Stimulated activated naive CD8-positive, alpha-beta T cell treated with anti-CD3 and anti-CD28 coated beads, Interleukin-15, Interleukin-2, amounts not matched to agents 100 ng/mL and 50 ng/mL, for 24 hours (primary cell): Measurements from ENCODE around the gene PON1.

Experiments used
- H3K27ac Mint-ChIP-seq: one replicate; pipeline ENCODE4 v1.8.0; 2021; ENCODE audit warnings: mild to moderate bottlenecking, mixed read lengths
- H3K27me3 Mint-ChIP-seq: one replicate; pipeline ENCODE4 v1.8.0; 2021; ENCODE audit warnings: mixed read lengths
- H3K36me3 Mint-ChIP-seq: one replicate; pipeline ENCODE4 v1.8.0; 2021; ENCODE audit warnings: low read depth, mixed read lengths
- H3K4me1 Mint-ChIP-seq: one replicate; pipeline ENCODE4 v1.8.0; 2021; ENCODE audit warnings: low read depth, mixed read lengths
- H3K4me3 Mint-ChIP-seq: one replicate; pipeline ENCODE4 v1.8.0; 2021; ENCODE audit warnings: mild to moderate bottlenecking, mixed read lengths
- H3K9me3 Mint-ChIP-seq: one replicate; pipeline ENCODE4 v1.8.0; 2021; ENCODE audit warnings: mixed read lengths

The PON1 gene

DNA sequence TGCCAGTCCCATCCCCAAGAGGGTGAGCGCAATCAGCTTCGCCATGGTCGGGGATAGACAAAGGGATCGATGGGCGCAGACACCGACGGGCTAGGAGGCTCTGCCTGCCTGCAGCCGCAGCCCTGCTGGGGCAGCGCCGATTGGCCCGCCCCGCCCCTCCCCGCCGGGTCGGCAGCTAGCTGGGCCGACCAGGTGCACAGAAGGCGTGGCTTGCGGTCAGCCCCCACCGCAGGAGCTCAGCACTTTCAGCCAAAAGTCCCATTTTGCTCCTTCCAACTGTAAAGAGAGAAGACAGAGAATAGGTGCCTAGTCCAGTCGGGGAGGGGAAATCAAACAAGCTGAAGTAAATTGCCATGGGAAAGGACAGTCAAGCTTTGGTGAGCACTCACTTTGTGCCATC is at the start of gene PON1:
Gene PON1 (minus strand): TSS at position 102 of the 400 bp plus-strand sequence. CDS start 57 bp downstream, at position 45.
- H3K9me3 Mint-ChIP-seq: no peaks in the 10 kb centered on the region
- H3K27ac Mint-ChIP-seq: no peak within 1 kb of the TSS
- H3K4me1 Mint-ChIP-seq: no peaks in the 10 kb centered on the region
- H3K4me3 Mint-ChIP-seq: no peak within 1 kb of the TSS
- H3K27me3 Mint-ChIP-seq: peaks cover 17% of the 10 kb centered on the region
- no peaks in the 10 kb centered on the region for H3K36me3 Mint-ChIP-seq

DNA sequence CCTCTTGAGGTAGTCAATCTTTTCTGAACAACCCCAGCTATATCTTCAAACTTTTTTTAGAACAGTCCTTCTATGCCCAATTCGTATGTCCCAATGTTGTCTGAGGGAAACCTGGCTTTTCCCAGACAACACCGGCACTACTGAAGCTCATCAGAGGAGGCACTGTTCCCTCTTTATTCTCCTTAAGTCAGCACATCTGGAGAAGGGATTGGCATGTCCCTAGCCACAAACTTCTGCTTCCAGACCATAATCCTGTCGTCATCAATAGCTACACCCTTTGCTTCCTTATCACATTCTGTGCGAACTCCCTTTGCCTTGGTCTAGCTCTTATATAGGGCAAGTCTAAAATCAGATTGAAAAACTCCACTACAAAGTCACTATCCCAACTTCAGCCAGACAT is 49.0 kb upstream of the PON1 start:
- Mint-ChIP-seq H3K27me3 (peaks cover 10% of the 10 kb centered on the region), H3K9me3 (peaks cover 4% of the 10 kb centered on the region), H3K4me1 (no peaks in the 10 kb centered on the region), H3K4me3 (no peak overlapping the region), H3K27ac (no peak overlapping the region), H3K36me3 (no peaks in the 10 kb centered on the region)

- no peaks in the 10 kb centered on the region for H3K9me3 Mint-ChIP-seq
- no peak overlapping the region for H3K27ac Mint-ChIP-seq
- H3K4me1 Mint-ChIP-seq: no peaks in the 10 kb centered on the region
- H3K36me3 Mint-ChIP-seq: no peaks in the 10 kb centered on the region
- peaks cover 3% of the 10 kb centered on the region for H3K27me3 Mint-ChIP-seq
- no peak overlapping the region for H3K4me3 Mint-ChIP-seq
Observed at GRCh38 chr7:95368235-95368634, 43.9 kb upstream of the PON1 start.

DNA sequence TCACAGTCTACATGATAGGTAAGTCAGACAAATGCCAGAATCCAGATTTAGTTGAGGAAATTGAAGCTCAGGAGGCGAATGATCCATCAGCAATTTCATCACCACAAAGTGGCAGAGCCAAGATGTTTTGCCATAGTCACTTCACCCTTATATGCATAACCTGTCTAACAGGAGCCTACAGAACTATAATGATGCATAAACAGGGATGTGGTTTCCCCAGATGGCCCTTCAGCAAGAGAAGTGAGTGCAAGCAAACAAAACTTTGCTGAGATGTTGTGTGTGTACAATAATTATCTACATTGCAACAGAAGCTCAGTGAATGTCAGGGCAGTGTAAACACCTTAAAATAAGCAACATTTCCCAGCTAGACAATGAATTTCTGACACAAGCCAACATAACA is 43.3 kb upstream of the PON1 start:
- Mint-ChIP-seq H3K4me1 (no peaks in the 10 kb centered on the region), H3K36me3 (no peaks in the 10 kb centered on the region), H3K4me3 (no peak overlapping the region), H3K9me3 (no peaks in the 10 kb centered on the region), H3K27me3 (peaks cover 5% of the 10 kb centered on the region), H3K27ac (no peak overlapping the region)

DNA sequence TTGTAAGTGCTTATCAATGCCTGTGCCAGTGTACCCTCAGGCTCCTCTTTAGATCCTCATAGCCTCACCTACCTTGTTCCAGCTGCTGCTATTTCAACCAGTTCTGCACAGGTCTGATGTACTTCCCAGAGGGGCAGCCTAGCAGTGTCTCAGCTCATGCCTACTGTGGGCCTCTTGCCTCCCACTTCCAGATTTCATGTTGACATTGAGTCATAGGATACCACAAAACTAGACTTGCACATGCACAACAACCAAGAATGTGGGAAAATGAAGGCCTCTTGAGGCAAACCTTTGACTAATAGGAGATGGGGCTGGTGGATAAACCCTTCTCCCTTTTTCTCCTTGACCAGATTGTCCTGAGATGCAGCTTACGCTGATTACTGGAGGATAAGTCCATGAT is 40.8 kb upstream of the PON1 start:
- no peak overlapping the region for H3K4me3 Mint-ChIP-seq
- peaks cover 8% of the 10 kb centered on the region for H3K27me3 Mint-ChIP-seq
- no peaks in the 10 kb centered on the region for H3K4me1 Mint-ChIP-seq
- no peaks in the 10 kb centered on the region for H3K36me3 Mint-ChIP-seq
- no peak overlapping the region for H3K27ac Mint-ChIP-seq
- H3K9me3 Mint-ChIP-seq: no peaks in the 10 kb centered on the region

DNA sequence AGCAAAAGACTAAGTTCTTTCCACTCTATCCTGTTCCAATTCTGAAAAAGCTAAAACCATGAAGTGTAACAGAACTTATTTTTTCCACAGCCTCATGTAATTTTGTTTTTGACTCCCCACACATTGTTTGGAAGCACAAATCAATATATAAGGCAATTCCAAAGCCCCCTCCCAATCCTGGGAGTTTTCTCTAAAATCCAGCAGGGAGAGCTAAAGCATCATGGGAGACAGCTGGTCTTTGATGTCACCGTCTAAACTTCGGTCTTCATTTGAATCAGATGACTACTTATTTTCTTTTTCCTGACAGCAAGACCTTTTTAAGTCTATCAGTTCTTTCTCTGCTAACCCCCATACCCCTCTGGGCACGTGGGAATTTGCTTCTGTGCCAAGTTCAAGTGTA is 33.3 kb upstream of the PON1 start:
- Mint-ChIP-seq H3K9me3 (no peaks in the 10 kb centered on the region), H3K4me3 (no peak overlapping the region), H3K27ac (no peak overlapping the region), H3K36me3 (no peaks in the 10 kb centered on the region), H3K4me1 (no peaks in the 10 kb centered on the region), H3K27me3 (peaks cover 3% of the 10 kb centered on the region)

DNA sequence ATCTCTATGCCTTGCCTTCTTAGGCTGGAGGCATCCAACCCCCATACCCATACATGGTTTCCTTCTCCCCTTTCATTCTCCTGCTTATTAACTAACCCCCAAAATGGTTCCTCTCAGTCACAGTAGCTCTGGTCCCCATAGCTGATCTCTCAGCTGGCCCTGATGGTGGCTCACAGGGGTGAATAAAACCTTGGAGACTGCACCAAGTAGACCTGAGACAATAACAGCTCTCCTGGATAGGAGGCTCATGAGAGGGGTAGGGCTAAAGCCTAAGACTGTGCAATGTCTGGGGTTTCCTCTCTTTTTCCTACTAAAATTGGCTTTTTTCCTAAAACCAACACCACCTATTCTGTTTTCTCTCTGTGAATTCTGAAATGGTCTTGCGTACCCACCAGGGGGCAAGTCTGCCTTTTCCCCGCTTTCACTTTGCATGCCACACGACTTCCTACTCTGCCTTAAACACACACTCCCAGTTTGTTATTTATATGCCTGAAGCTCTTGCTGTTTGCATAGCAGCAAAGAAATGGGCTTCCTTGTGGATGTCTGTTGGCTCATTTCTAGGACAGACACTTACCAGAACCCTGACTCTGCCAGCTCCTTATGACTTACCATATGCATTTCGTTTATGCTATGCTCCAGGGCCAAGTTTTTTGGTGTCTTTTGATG is 18.4 kb upstream of the PON1 start:
- Mint-ChIP-seq H3K27me3 (peaks cover 4% of the 10 kb centered on the region), H3K4me1 (no peaks in the 10 kb centered on the region), H3K36me3 (no peaks in the 10 kb centered on the region), H3K27ac (no peak overlapping the region), H3K4me3 (no peak overlapping the region), H3K9me3 (no peaks in the 10 kb centered on the region)

- H3K4me1 Mint-ChIP-seq: no peaks in the 10 kb centered on the region
- no peaks in the 10 kb centered on the region for H3K9me3 Mint-ChIP-seq
- no peak overlapping the region for H3K4me3 Mint-ChIP-seq
- peaks cover 4% of the 10 kb centered on the region for H3K27me3 Mint-ChIP-seq
- H3K27ac Mint-ChIP-seq: no peak overlapping the region
- H3K36me3 Mint-ChIP-seq: no peaks in the 10 kb centered on the region
Observed at GRCh38 chr7:95342029-95342428, 17.7 kb upstream of the PON1 start.

- Mint-ChIP-seq H3K27ac (no peak overlapping the region), H3K4me1 (no peaks in the 10 kb centered on the region), H3K9me3 (no peaks in the 10 kb centered on the region), H3K4me3 (no peak overlapping the region), H3K36me3 (no peaks in the 10 kb centered on the region), H3K27me3 (peaks cover 4% of the 10 kb centered on the region)
Observed at GRCh38 chr7:95340491-95340890, 16.2 kb upstream of the PON1 start.

- no peaks in the 10 kb centered on the region for H3K27me3 Mint-ChIP-seq
- no peaks in the 10 kb centered on the region for H3K36me3 Mint-ChIP-seq
- no peaks in the 10 kb centered on the region for H3K9me3 Mint-ChIP-seq
- no peak overlapping the region for H3K27ac Mint-ChIP-seq
- H3K4me3 Mint-ChIP-seq: no peak overlapping the region
- no peaks in the 10 kb centered on the region for H3K4me1 Mint-ChIP-seq
Observed at GRCh38 chr7:95338832-95339231, 14.5 kb upstream of the PON1 start.

DNA sequence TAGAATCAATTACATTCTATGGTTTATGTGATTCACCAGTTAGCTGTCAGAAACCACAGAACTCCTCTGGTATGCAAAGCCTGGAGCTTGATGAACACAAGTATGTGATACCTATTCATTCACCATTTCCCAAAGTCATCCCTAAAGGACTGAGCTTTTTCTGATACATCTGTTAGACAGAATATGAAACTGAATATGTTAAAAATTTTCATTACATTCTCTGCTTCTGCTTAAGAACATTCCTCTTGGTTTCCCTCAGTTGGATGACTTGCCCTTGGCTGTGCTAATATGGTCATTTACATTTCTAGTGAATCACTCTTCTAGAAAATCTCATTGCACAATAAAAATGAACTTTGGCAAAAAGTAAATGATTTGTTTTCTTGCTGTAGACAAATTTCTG is 10.8 kb upstream of the PON1 start:
- no peaks in the 10 kb centered on the region for H3K36me3 Mint-ChIP-seq
- no peaks in the 10 kb centered on the region for H3K9me3 Mint-ChIP-seq
- H3K27ac Mint-ChIP-seq: no peak overlapping the region
- H3K27me3 Mint-ChIP-seq: no peaks in the 10 kb centered on the region
- H3K4me1 Mint-ChIP-seq: peaks cover 11% of the 10 kb centered on the region
- H3K4me3 Mint-ChIP-seq: no peak overlapping the region

GRCh38 chr7:95334447-95334846 is 10.1 kb upstream of the PON1 start:
- H3K27me3 Mint-ChIP-seq: no peaks in the 10 kb centered on the region

GRCh38 chr7:95330961-95331337 is 6.6 kb upstream of the PON1 start:
- H3K36me3 Mint-ChIP-seq: no peaks in the 10 kb centered on the region
- H3K27me3 Mint-ChIP-seq: peaks cover 5% of the 10 kb centered on the region
- H3K4me3 Mint-ChIP-seq: peak overlapping the region; percentile 54
- H3K9me3 Mint-ChIP-seq: no peaks in the 10 kb centered on the region
- peak overlapping the region; percentile 2 for H3K27ac Mint-ChIP-seq
- H3K4me1 Mint-ChIP-seq: peaks cover 14% of the 10 kb centered on the region

More at GRCh38 chr7:95334447-95334846, 10.1 kb upstream of the PON1 start:
- Mint-ChIP-seq H3K4me3 (no peak overlapping the region), H3K36me3 (no peaks in the 10 kb centered on the region), H3K9me3 (no peaks in the 10 kb centered on the region), H3K27ac (no peak overlapping the region), H3K4me1 (peaks cover 14% of the 10 kb centered on the region)

DNA sequence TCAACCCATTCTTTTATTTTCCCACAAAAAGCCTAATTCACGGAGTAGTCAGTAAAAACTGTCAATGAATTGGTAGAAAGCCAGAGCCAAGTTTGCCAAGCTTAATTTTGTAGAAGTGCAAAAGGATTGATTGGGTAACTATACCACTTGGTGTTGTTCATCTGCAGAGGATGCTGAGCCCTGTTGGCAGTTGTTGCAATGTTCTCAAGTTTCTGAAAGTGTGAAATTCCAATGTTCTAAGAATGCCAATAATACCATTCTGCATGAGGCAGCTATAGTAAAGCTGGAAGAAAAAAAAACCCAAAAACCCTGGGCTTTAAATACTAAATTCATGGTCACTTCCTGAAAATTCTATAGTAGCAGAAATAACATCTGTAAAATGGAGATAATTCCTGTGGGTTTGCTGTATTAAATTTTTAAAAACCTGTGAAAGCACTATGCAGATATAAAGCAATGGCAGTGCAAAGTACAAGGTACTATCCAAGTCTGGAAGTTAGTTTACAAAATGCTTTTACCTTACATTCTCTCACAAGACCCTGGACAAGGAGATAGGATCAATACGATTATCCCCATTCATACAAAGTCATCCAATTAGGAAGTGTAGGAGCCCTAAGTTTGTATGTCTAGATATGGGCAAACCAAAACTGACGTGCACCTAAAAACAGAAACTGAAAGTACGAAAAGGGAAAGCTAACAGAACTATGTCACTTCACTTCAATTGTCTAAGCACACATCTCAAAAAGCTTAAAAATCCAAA is 6.0 kb upstream of the PON1 start:
- H3K36me3 Mint-ChIP-seq: no peaks in the 10 kb centered on the region
- H3K27ac Mint-ChIP-seq: peak overlapping the region; percentile 2
- H3K4me3 Mint-ChIP-seq: peak overlapping the region; percentile 54
- peaks cover 10% of the 10 kb centered on the region for H3K27me3 Mint-ChIP-seq
- no peaks in the 10 kb centered on the region for H3K9me3 Mint-ChIP-seq
- H3K4me1 Mint-ChIP-seq: peaks cover 14% of the 10 kb centered on the region

- no peaks in the 10 kb centered on the region for H3K36me3 Mint-ChIP-seq
- no peaks in the 10 kb centered on the region for H3K9me3 Mint-ChIP-seq
- no peak overlapping the region for H3K27ac Mint-ChIP-seq
- H3K4me1 Mint-ChIP-seq: peaks cover 14% of the 10 kb centered on the region
- peaks cover 17% of the 10 kb centered on the region for H3K27me3 Mint-ChIP-seq
- no peak overlapping the region for H3K4me3 Mint-ChIP-seq
Observed at GRCh38 chr7:95327356-95327755, 3.0 kb upstream of the PON1 start.
